Measurements from ENCODE around the gene CRB2. TPM values are rescaled to one million over a fixed set of nuclear protein-coding genes. Genes with fewer than 3 reads are reported as not detected.

The CRB2 gene
- total RNA-seq, 2 experiments from 2014 or later = not detected

- H3K36me3 Mint-ChIP-seq (ENCODE audit: low read depth) = no peaks in the 10 kb centered on the region
- no peaks in the 10 kb centered on the region for H3K4me1 ChIP-seq (ENCODE audit: insufficient read depth, low read length)
- no peaks in the 10 kb centered on the region for H3K27me3 Mint-ChIP-seq
- intact Hi-C loops (cut with DNase I, micrococcal nuclease) = no loop called here
- POLR2A ChIA-PET = no interaction called here
- H3K36me3 ChIP-seq (ENCODE audit: insufficient read depth, low read length) = no peaks in the 10 kb centered on the region
- no peak overlapping the region for H3K27ac Mint-ChIP-seq
- no peak overlapping the region for H3K27ac ChIP-seq (ENCODE audit: low read depth in 1 of 2, low read length in 2 of 2)
- TF ChIP-seq CTCF (IDR thresholded peaks at IDR 0.05) = no peak
- no peaks in the 10 kb centered on the region for H3K27me3 ChIP-seq (ENCODE audit: control insufficient read depth in 1 of 2, insufficient read depth in 2 of 2, low read length in 2 of 2)
- H3K9me3 Mint-ChIP-seq = no peaks in the 10 kb centered on the region
- H3K4me3 ChIP-seq (ENCODE audit: low read length) = no peak overlapping the region
- DNase-seq = no peak
- H3K4me1 Mint-ChIP-seq (ENCODE audit: low read depth) = no peaks in the 10 kb centered on the region
- CTCF ChIA-PET = no interaction called here
- H3K4me3 Mint-ChIP-seq = no peak overlapping the region
- H3K9me3 ChIP-seq (ENCODE audit: control insufficient read depth in 1 of 2, insufficient read depth in 1 of 2, low read length in 2 of 2) = peaks cover 0 to 15% of the 10 kb centered on the region in 2 experiments
- ATAC-seq (ENCODE audit: poor library complexity) = no peak
Measured at GRCh38 chr9:123391946-123392345, 35.9 kb downstream of the CRB2 start.

- no peaks in the 10 kb centered on the region for H3K4me1 Mint-ChIP-seq (ENCODE audit: low read depth)
- Histone ChIP-seq H3K27me3 (ENCODE audit: control insufficient read depth in 1 of 2, insufficient read depth in 2 of 2, low read length in 2 of 2) (no peaks in the 10 kb centered on the region), H3K9me3 (ENCODE audit: control insufficient read depth in 1 of 2, insufficient read depth in 1 of 2, low read length in 2 of 2) (peaks cover 0 to 15% of the 10 kb centered on the region in 2 experiments), H3K36me3 (ENCODE audit: insufficient read depth, low read length) (no peaks in the 10 kb centered on the region), H3K27ac (ENCODE audit: low read depth in 1 of 2, low read length in 2 of 2) (no peak overlapping the region), H3K4me1 (ENCODE audit: insufficient read depth, low read length) (no peaks in the 10 kb centered on the region), H3K4me3 (ENCODE audit: low read length) (no peak overlapping the region)
- H3K9me3 Mint-ChIP-seq = no peaks in the 10 kb centered on the region
- DNase-seq (no peak), ATAC-seq (ENCODE audit: poor library complexity) (no peak)
- intact Hi-C loops (cut with DNase I, micrococcal nuclease) = no loop called here
- ChIA-PET CTCF (no interaction called here), POLR2A (no interaction called here)
- H3K36me3 Mint-ChIP-seq (ENCODE audit: low read depth) = peaks cover 8% of the 10 kb centered on the region
- H3K4me3 Mint-ChIP-seq = no peak overlapping the region
- H3K27ac Mint-ChIP-seq = no peak overlapping the region
- no peak for TF ChIP-seq CTCF (IDR thresholded peaks at IDR 0.05)
- no peaks in the 10 kb centered on the region for H3K27me3 Mint-ChIP-seq
Measured at GRCh38 chr9:123392802-123393201, 36.8 kb downstream of the CRB2 start.

- H3K27me3 ChIP-seq (ENCODE audit: control insufficient read depth in 1 of 2, insufficient read depth in 2 of 2, low read length in 2 of 2) = no peaks in the 10 kb centered on the region
- DNase-seq (no peak), ATAC-seq (ENCODE audit: poor library complexity) (no peak)
- H3K4me3 ChIP-seq (ENCODE audit: low read length) = no peak overlapping the region
- no peak overlapping the region for H3K27ac ChIP-seq (ENCODE audit: low read depth in 1 of 2, low read length in 2 of 2)
- POLR2A ChIA-PET = interaction anchor here (0.7 kb wide), 1 partner anchor 287 kb away, joined by 3 read pairs; no protein-coding TSS in a partner anchor
- no peaks in the 10 kb centered on the region for H3K27me3 Mint-ChIP-seq
- CTCF ChIA-PET = no interaction called here
- no peak overlapping the region for H3K4me3 Mint-ChIP-seq
- H3K27ac Mint-ChIP-seq = no peak overlapping the region
- no peaks in the 10 kb centered on the region for H3K9me3 Mint-ChIP-seq
- H3K36me3 Mint-ChIP-seq (ENCODE audit: low read depth) = peaks cover 10% of the 10 kb centered on the region
- peaks cover 0 to 15% of the 10 kb centered on the region in 2 experiments for H3K9me3 ChIP-seq (ENCODE audit: control insufficient read depth in 1 of 2, insufficient read depth in 1 of 2, low read length in 2 of 2)
- no peaks in the 10 kb centered on the region for H3K4me1 ChIP-seq (ENCODE audit: insufficient read depth, low read length)
- no peaks in the 10 kb centered on the region for H3K4me1 Mint-ChIP-seq (ENCODE audit: low read depth)
- TF ChIP-seq CTCF (IDR thresholded peaks at IDR 0.05) = no peak
- H3K36me3 ChIP-seq (ENCODE audit: insufficient read depth, low read length) = no peaks in the 10 kb centered on the region
- intact Hi-C loops (cut with DNase I, micrococcal nuclease) = no loop called here
Measured at GRCh38 chr9:123394291-123395235, 38.6 kb downstream of the CRB2 start.
